NCI-H2171 treated with DMSO at 0.1 percent for 48 hours (cell line): ENCODE data around the gene PPP2R3A.

Source experiments
- DNase-seq: peaks from one replicate; lab custom pipeline; 2025; lab: John Stamatoyannopoulos, UW

PPP2R3A gene

GRCh38 chr3:135967867-135968266, 2.3 kb downstream of the PPP2R3A start:
- no peak for DNase-seq

DNA sequence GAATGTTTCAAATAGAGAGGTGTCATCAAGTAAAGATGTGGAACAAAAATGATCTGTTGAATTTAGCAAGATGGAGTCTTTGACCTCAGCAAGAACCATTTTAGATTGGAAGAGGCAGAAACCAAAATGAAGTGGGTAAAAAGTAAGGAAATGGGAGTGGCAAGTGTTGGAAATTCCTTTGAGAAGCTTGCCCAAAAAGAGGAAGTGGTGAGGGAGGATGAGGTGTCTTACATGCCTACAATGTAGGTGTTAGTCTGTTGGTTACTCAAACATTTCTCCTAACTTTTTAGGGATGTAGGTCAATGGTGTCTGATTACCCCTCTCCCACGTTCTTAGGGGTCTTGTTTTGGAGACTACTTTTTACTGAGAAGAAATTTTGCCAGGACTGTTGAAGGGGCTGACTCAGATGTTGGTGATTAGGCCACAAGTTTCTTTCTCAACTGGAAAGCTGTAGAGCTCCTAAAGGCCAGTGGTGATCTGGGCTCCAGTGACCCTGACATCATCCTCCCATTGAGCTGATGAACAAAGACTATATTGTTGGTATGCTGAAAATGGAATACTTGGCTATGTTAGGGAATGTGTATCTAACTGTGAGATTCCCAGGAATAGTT, 5.1 kb downstream of the PPP2R3A start:
- no peak for DNase-seq

DNA sequence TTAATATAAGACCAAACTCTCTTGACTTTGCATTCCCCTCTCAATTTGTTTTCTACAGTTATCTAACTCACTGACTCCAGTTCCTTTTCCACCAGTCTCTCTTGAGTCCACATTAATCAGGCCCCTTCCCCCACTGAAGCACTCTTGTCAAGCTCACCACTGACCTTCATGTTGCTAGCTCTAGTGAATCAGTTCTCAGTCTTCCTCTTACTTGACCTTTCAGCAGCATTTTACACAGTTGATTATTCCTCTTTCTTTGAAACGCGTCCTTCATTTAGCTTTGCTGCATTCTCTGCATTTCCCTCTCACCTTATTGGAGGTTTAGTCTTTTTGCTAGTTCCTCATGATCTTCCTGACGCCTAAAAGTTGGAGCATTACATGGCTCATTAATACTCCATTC, 8.3 kb downstream of the PPP2R3A start:
- DNase-seq, result no peak

GRCh38 chr3:135975053-135975452, 9.5 kb downstream of the PPP2R3A start:
- no peak for DNase-seq

DNA sequence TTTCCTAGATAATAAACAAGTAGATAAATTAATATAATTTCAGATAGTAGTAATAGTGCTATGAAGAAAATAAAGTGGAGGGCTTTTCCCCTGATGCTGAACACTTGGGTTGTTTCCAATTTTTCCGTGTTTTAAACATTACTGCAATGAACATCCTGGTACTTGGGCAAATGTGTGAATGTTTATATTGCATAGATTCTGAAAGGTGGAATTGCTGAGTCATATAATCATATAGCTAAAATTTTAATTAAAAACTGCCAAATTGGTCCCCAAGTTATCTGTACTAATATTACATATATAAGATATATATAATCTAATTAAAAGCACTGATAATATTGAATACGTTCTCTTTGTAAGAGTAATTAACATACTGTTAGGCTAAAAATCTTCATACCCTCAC, 10.0 kb downstream of the PPP2R3A start:
- no peak for DNase-seq

DNA sequence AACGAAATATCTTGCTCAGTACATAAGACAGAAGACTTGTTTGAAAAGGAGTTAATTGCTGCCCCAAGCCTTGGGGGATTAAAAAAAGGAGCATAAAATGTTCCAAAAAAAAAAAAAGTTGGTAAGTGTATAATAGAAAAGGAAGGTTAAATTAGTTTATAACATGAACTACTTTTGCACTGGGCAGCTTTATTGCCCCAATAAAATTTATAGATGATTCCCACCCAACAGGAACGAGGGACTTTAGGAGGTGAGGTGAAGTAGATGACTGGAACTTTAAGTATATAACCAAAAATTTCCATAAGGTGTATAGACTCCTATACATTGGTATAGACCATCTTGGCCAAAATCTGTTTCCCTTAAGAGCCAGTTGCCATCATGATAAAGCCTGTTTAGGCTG, 14.8 kb downstream of the PPP2R3A start:
- DNase-seq, result no peak

GRCh38 chr3:135981701-135982403, 16.3 kb downstream of the PPP2R3A start:
- no peak for DNase-seq

GRCh38 chr3:135982404-135982761, 16.9 kb downstream of the PPP2R3A start:
- DNase-seq, result no peak

- no peak for DNase-seq
Measured at GRCh38 chr3:135982922-135983581, 17.5 kb downstream of the PPP2R3A start.

DNA sequence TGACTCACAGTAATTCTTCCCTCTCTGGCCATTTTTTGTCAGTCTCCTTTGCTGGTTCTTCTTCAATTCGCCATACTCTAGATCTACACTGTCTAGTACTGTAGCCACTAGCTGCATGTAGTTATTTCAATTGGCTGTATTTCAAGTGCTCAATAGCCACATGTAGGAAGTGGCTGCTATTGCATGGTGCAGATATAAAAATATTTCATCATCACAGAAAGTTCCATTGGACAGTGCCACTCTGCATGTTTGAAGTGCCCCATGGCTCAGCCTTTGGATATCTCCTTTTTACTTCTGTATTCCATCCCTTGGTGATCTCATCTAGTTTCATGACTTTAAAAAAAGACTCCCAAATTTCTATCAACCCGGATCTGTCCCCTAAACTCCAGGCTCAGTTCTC, 22.1 kb downstream of the PPP2R3A start:
- no peak for DNase-seq

DNA sequence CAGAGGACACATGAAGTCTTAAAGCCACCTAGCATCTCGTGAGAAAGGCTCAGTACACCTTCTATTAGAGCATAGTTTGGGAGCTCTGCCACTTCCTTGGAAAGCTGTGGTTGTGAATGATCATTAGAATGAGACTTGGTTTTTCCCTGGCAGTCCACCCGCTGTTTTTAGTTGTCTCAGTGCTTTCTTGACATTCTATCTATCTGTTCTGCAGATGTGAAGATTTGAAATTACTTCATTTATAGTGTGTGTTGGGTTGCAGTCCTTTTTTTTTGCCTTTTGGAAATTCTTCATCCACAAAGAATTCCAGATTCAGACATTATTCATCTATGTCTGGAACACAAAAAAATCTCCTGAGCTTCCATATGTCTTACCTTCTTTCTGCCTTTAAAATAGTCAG, 23.7 kb downstream of the PPP2R3A start:
- DNase-seq, result no peak

GRCh38 chr3:135990903-135991302, 25.4 kb downstream of the PPP2R3A start:
- DNase-seq, result no peak

- no peak for DNase-seq
Measured at GRCh38 chr3:135991621-135992020, 26.1 kb downstream of the PPP2R3A start.

- no peak for DNase-seq
Measured at GRCh38 chr3:135992072-135992471, 26.5 kb downstream of the PPP2R3A start.

GRCh38 chr3:135994708-135995337, 29.3 kb downstream of the PPP2R3A start:
- DNase-seq, result no peak

DNA sequence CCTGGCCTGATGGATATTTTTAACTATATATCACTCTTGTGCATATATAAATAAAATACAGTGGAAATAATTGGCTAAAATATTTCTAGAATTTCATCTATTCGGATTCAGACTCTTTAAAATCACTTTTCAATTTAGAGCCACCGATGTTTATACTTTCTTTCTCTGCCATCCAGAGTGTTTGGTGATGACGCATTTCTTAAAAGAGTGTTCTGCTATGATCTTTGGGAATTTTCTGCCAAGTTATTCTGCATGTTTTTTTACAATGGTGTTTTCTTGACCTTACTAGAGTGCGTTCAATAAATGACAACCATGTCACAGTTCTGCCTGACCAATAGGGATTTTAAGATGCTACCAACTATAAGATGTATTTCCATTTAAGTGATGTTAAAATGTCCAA, 30.2 kb downstream of the PPP2R3A start:
- DNase-seq, result no peak

DNA sequence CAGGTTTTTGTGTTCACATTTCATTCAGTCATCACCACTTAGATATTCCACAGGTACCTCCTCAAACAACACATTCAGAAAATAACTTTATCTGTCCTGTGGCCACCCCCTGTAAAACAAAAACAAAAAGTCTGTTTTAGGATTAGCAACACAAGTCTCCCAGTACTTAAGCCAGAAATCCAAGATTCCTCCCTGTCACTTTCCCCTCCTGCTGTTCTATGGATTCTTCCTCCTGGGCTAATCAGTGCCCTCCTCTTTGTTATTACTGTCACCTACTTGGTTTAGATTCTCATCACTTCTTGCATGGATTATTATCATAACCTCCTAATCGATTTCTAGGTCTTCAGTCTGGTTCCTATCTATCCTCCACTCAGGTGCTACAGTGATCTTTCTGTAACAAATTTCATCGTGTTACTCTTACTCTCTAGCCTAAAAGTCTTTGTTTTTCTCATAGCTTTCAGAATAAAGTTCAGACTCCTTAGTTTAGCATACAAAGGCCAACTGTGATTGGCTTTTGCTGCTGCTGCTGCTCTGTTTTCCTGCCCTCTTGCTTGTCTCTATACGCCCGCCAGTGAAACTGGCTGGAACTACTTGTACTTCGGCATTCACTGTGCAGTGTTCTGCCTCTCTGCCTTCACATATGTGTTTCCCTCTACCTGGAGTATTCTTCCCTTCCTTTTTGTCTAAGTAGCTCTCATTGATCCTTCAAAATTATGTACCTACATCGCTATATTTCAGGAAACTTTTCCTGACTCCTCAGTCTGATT, 32.2 kb downstream of the PPP2R3A start:
- no peak for DNase-seq

DNA sequence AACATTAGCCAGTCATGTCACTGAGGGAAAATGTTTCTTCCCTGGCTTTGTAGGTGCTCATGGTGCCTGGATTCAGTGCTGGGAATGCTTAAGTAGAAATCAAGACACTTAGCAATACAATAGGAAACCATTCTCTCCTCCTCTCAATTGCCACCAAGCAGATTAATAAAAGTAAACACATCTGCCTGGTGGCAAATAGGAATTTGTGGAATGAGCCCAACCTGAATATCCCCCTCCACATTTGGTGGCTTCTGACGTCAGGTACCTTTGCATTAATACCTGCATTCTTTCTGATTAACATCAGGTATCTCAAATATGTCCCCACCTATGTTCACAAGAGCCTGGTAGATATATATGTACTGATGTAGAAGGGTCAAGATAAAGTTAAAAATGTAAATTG, 42.7 kb downstream of the PPP2R3A start:
- no peak for DNase-seq

- no peak for DNase-seq
Measured at GRCh38 chr3:136008732-136009470, 43.4 kb downstream of the PPP2R3A start.

GRCh38 chr3:136018876-136019275, 53.3 kb downstream of the PPP2R3A start:
- DNase-seq, result no peak

GRCh38 chr3:136021803-136022202, 56.3 kb downstream of the PPP2R3A start:
- DNase-seq, result no peak
